HG02588 (cell line): Measurements from ENCODE around the gene CTNNBIP1.

ENCODE experiments used
- ATAC-seq: cut with Tn5 transposase; IDR thresholded peaks from one replicate; pipeline ENCODE4 v1.9.1; 2021; ENCODE audit warnings: mild to moderate bottlenecking, moderate library complexity; ENCODE audit not compliant: unreplicated experiment

Gene CTNNBIP1

GRCh38 chr1:9881838-9882249 is 28.2 kb downstream of the CTNNBIP1 start:
- ATAC-seq: no peak

- ATAC-seq: no peak
These were observed 31.7 kb downstream of the CTNNBIP1 start for GRCh38 chr1:9878404-9878803.

- ATAC-seq: no peak
These were observed 32.1 kb downstream of the CTNNBIP1 start for GRCh38 chr1:9877962-9878361.

GRCh38 chr1:9875636-9876000 is 34.5 kb downstream of the CTNNBIP1 start:
- no peak for ATAC-seq

- no peak for ATAC-seq
These were observed 35.0 kb downstream of the CTNNBIP1 start for GRCh38 chr1:9874959-9875635.

GRCh38 chr1:9874412-9874811 is 35.7 kb downstream of the CTNNBIP1 start:
- no peak for ATAC-seq

GRCh38 chr1:9873992-9874391 is 36.1 kb downstream of the CTNNBIP1 start:
- ATAC-seq: no peak

GRCh38 chr1:9873385-9873784 is 36.7 kb downstream of the CTNNBIP1 start:
- no peak for ATAC-seq

- no peak for ATAC-seq
These were observed 37.5 kb downstream of the CTNNBIP1 start for GRCh38 chr1:9872430-9873165.

GRCh38 chr1:9871707-9872425 is 38.2 kb downstream of the CTNNBIP1 start:
- no peak for ATAC-seq

GRCh38 chr1:9871021-9871420 is 39.0 kb downstream of the CTNNBIP1 start:
- ATAC-seq: no peak

GRCh38 chr1:9870572-9870971 is 39.5 kb downstream of the CTNNBIP1 start:
- ATAC-seq: no peak

GRCh38 chr1:9869831-9870251 is 40.2 kb downstream of the CTNNBIP1 start:
- ATAC-seq: no peak

GRCh38 chr1:9868244-9868590 is 41.9 kb downstream of the CTNNBIP1 start:
- ATAC-seq: no peak

- no peak for ATAC-seq
These were observed 42.4 kb downstream of the CTNNBIP1 start for GRCh38 chr1:9867408-9868243.

GRCh38 chr1:9866836-9867235 is 43.2 kb downstream of the CTNNBIP1 start:
- no peak for ATAC-seq

- no peak for ATAC-seq
These were observed 44.3 kb downstream of the CTNNBIP1 start for GRCh38 chr1:9865724-9866123.

- no peak for ATAC-seq
These were observed 46.7 kb downstream of the CTNNBIP1 start for GRCh38 chr1:9863371-9863770.

GRCh38 chr1:9861360-9861759 is 48.7 kb downstream of the CTNNBIP1 start:
- ATAC-seq: no peak

- ATAC-seq: no peak
These were observed 49.2 kb downstream of the CTNNBIP1 start for GRCh38 chr1:9860887-9861286.
